ENCODE measurements around the gene PTPRK.

DNA sequence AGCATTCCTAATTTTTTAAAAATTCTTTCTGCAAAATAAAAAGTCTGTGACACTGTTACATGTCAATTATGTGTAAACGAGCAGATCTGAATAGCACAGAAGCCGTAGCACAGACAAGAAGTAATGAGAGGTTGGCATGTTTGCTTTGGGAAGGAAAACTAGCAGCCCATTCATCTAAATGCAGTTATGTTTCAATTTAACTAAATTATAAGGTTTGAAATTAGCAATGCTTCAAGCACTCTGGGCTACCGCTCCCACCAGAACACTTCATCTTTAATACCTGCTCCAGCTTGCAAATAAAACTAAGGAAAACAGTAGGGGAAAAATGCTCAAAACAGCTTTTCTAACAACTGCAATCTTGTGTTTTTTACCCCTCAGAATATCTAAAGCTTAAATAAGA is 73.9 kb downstream of the PTPRK start:
- TF ChIP-seq EP300 (IDR thresholded peaks at IDR 0.05), result no peak
- TF ChIP-seq POLR2AphosphoS5 (IDR thresholded peaks at IDR 0.05), result no peak
- no peak for TF ChIP-seq CTCF (IDR thresholded peaks at IDR 0.05)
- TF ChIP-seq POLR2A (IDR thresholded peaks at IDR 0.05), result no peak

Measured in sigmoid colon (tissue), 4 donors.